H1 (cell line): ENCODE measurements around the gene CDK16. TPM values are rescaled to one million over a fixed set of nuclear protein-coding genes. Genes with fewer than 3 reads are reported as not detected.
A peak's percentile ranks its signal among the peaks of the same experiment; 100 is the strongest.

Source experiments
- ASH2L ChIP-seq: fragments of 200-600, 300-600 bp; sonication (generic); IDR thresholded peaks from one replicate; pipeline ENCODE4 v1.7.1; 2017; ENCODE audit warnings: low read length
- EP300 ChIP-seq, 2 experiments: IDR thresholded peaks; 1 replicate in 1 of 2; 2 replicates in 1 of 2; pipeline ENCODE4 v1.6.1; 2011 to 2012; ENCODE audit warnings: low read depth in 2 of 2, low read length in 2 of 2, mild to moderate bottlenecking in 2 of 2, borderline replicate concordance in 1 of 2, inconsistent platforms in 1 of 2, moderate library complexity in 1 of 2
- PHF8 ChIP-seq: fragments of 200-600 bp; sonication (generic); conservative IDR thresholded peaks from 2 replicates; pipeline ENCODE4 v1.7.1; 2012; ENCODE audit warnings: low read depth, mild to moderate bottlenecking, inconsistent platforms, low read length, moderate library complexity
- POU5F1 ChIP-seq: IDR thresholded peaks from 2 replicates; pipeline ENCODE4 v1.6.1; 2011; ENCODE audit warnings: low read depth, mild to moderate bottlenecking, low read length, moderate library complexity
- RBBP5 ChIP-seq: IDR thresholded peaks from 2 replicates; pipeline ENCODE4 v1.7.1; 2012; ENCODE audit warnings: low read depth, mild to moderate bottlenecking, inconsistent platforms, low read length, moderate library complexity, borderline replicate concordance
- SIN3A ChIP-seq, 2 experiments: IDR thresholded peaks in 1 of 2; conservative IDR thresholded peaks in 1 of 2; 2 replicates each; pipeline ENCODE4 v1.6.1; 2011 to 2012; ENCODE audit warnings: low read length in 2 of 2, improper control_type of control experiment in 1 of 2, low read depth in 1 of 2, mild to moderate bottlenecking in 1 of 2
- TAF7 ChIP-seq: optimal IDR thresholded peaks from 2 replicates; pipeline ENCODE3; 2011; ENCODE audit warnings: low read depth, mild to moderate bottlenecking, inconsistent platforms, low read length, moderate library complexity, borderline replicate concordance
- TBP ChIP-seq: IDR thresholded peaks from 2 replicates; pipeline ENCODE4 v1.6.1; 2011; ENCODE audit warnings: low read depth, low read length, improper control_type of control experiment
- TCF12 ChIP-seq: IDR thresholded peaks from 2 replicates; pipeline ENCODE4 v1.6.1; 2011; ENCODE audit warnings: low read depth, mild to moderate bottlenecking, low read length
- YY1 ChIP-seq: IDR thresholded peaks from 2 replicates; pipeline ENCODE4 v1.6.1; 2011; ENCODE audit warnings: low read depth, mild to moderate bottlenecking, low read length
- polyA plus RNA-seq, 7 experiments: library from polyadenylated mRNA; depleted of rRNA in 3 of 7; stranded (reverse) in 5 of 7; unstranded in 2 of 7; fragments of >200 nt in 5 of 7; fragments of 200-250 nt in 2 of 7; gene quantifications; 1 replicate in 5 of 7; 2 replicates in 1 of 7; 4 replicates in 1 of 7; pipeline versions ENCODE4 v1.2.1 to v1.2.3, GENCODE V29; 2011 to 2013; ENCODE audit warnings: missing spikeins in 2 of 7, mixed read lengths in 2 of 7
- total RNA-seq: library from RNA; stranded (reverse); fragmentation: NEBNext Ultra II Directional; extraction: Animal tissue kit (Norgen Biotek cat#: 25700); gene quantifications from 2 replicates; pipeline ENCODE4 v1.2.1, GENCODE V29; 2021
- TF ChIP-seq, protein P1 (sequence below): fragments of 300-600 bp; sonication (generic); IDR thresholded peaks from 2 replicates; pipeline ENCODE4 v1.7.1; 2012; ENCODE audit warnings: low read length, moderate library complexity, mild to moderate bottlenecking, inconsistent platforms; ENCODE audit not compliant: insufficient replicate concordance

The CDK16 gene
- total and polyA plus RNA-seq, 2 of the 8 experiments (the other 6 are each of a cell fraction or from before 2014, with no cell fraction given), result 124 to 204 TPM

DNA sequence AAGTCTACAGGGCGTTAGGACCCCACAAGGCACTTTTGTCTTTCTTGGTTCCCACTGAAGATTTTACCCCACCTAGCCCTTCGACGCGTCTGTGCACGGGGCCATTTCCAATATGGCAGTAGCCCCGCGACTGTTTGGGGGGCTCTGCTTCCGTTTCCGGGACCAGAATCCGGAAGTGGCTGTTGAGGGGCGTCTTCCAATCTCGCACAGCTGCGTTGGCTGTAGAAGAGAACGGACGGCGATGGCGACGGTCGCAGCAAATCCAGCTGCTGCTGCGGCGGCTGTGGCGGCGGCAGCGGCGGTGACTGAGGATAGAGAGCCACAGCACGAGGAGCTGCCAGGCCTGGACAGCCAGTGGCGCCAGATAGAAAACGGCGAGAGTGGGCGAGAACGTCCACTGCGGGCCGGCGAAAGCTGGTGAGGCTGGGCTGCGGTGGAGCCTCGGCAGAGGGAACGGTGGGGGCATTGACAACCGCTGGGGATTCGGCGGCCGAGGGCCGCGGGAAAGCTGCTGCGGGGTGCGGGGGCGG lies 14.4 kb downstream of the CDK16 start, which contains the start of gene USP11 (continued):
- TF ChIP-seq, protein P1, sequence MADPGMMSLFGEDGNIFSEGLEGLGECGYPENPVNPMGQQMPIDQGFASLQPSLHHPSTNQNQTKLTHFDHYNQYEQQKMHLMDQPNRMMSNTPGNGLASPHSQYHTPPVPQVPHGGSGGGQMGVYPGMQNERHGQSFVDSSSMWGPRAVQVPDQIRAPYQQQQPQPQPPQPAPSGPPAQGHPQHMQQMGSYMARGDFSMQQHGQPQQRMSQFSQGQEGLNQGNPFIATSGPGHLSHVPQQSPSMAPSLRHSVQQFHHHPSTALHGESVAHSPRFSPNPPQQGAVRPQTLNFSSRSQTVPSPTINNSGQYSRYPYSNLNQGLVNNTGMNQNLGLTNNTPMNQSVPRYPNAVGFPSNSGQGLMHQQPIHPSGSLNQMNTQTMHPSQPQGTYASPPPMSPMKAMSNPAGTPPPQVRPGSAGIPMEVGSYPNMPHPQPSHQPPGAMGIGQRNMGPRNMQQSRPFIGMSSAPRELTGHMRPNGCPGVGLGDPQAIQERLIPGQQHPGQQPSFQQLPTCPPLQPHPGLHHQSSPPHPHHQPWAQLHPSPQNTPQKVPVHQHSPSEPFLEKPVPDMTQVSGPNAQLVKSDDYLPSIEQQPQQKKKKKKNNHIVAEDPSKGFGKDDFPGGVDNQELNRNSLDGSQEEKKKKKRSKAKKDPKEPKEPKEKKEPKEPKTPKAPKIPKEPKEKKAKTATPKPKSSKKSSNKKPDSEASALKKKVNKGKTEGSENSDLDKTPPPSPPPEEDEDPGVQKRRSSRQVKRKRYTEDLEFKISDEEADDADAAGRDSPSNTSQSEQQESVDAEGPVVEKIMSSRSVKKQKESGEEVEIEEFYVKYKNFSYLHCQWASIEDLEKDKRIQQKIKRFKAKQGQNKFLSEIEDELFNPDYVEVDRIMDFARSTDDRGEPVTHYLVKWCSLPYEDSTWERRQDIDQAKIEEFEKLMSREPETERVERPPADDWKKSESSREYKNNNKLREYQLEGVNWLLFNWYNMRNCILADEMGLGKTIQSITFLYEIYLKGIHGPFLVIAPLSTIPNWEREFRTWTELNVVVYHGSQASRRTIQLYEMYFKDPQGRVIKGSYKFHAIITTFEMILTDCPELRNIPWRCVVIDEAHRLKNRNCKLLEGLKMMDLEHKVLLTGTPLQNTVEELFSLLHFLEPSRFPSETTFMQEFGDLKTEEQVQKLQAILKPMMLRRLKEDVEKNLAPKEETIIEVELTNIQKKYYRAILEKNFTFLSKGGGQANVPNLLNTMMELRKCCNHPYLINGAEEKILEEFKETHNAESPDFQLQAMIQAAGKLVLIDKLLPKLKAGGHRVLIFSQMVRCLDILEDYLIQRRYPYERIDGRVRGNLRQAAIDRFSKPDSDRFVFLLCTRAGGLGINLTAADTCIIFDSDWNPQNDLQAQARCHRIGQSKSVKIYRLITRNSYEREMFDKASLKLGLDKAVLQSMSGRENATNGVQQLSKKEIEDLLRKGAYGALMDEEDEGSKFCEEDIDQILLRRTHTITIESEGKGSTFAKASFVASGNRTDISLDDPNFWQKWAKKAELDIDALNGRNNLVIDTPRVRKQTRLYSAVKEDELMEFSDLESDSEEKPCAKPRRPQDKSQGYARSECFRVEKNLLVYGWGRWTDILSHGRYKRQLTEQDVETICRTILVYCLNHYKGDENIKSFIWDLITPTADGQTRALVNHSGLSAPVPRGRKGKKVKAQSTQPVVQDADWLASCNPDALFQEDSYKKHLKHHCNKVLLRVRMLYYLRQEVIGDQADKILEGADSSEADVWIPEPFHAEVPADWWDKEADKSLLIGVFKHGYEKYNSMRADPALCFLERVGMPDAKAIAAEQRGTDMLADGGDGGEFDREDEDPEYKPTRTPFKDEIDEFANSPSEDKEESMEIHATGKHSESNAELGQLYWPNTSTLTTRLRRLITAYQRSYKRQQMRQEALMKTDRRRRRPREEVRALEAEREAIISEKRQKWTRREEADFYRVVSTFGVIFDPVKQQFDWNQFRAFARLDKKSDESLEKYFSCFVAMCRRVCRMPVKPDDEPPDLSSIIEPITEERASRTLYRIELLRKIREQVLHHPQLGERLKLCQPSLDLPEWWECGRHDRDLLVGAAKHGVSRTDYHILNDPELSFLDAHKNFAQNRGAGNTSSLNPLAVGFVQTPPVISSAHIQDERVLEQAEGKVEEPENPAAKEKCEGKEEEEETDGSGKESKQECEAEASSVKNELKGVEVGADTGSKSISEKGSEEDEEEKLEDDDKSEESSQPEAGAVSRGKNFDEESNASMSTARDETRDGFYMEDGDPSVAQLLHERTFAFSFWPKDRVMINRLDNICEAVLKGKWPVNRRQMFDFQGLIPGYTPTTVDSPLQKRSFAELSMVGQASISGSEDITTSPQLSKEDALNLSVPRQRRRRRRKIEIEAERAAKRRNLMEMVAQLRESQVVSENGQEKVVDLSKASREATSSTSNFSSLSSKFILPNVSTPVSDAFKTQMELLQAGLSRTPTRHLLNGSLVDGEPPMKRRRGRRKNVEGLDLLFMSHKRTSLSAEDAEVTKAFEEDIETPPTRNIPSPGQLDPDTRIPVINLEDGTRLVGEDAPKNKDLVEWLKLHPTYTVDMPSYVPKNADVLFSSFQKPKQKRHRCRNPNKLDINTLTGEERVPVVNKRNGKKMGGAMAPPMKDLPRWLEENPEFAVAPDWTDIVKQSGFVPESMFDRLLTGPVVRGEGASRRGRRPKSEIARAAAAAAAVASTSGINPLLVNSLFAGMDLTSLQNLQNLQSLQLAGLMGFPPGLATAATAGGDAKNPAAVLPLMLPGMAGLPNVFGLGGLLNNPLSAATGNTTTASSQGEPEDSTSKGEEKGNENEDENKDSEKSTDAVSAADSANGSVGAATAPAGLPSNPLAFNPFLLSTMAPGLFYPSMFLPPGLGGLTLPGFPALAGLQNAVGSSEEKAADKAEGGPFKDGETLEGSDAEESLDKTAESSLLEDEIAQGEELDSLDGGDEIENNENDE, result no peak
- TF ChIP-seq TCF12, result no peak
- TF ChIP-seq POU5F1, result no peak
- TF ChIP-seq SIN3A (conservative IDR thresholded peaks at IDR 0.05 in 1 of 2, IDR thresholded peaks at IDR 0.05 in 1 of 2; ENCODE audit: low read depth in 1 of 2, low read length in 2 of 2), result 0 out of 4 replicates have a peak, but pooled peaks of 1 of the 2 experiments have one; percentile 46
- peak; percentile 91 for TF ChIP-seq TAF7
- TF ChIP-seq RBBP5, result no peak
- TF ChIP-seq EP300 (IDR thresholded peaks at IDR 0.05; ENCODE audit: borderline replicate concordance in 1 of 2, low read depth in 2 of 2, low read length in 2 of 2), result no peak
- peak; percentile 79 for TF ChIP-seq ASH2L
- peak; percentile 82 for TF ChIP-seq PHF8
- TF ChIP-seq TBP, result peak; percentile 71
- TF ChIP-seq YY1, result peak; percentile 90
